HUDEP-2 (cell line): Measurements from ENCODE around the gene HSD17B7.
A peak's percentile ranks its signal among the peaks of the same experiment; 100 is the strongest.
"Not testable (repeated sequence)": the region's sequence is repeated elsewhere in the genome, so short reads cannot be mapped to it uniquely, and the experiment has no call there.

ENCODE experiments used
- DNase-seq, 76 experiments: peaks; one replicate each; lab custom pipeline; 2025; ENCODE audit not compliant: unreplicated experiment in 76 of 76; lab: John Stamatoyannopoulos, UW

HSD17B7 gene

GRCh38 chr1:162790303-162790984, at the start of gene HSD17B7:
TSS of gene HSD17B7 (plus strand) at chr1:162790702. CDS start at chr1:162790801, 99 bp downstream.
- peak in 73 of 76 experiments; percentile 4 to 79 (median 58) for DNase-seq

- no peak for DNase-seq
Measured at GRCh38 chr1:162740755-162741154, 49.7 kb upstream of the HSD17B7 start.

- DNase-seq = no peak
Measured at GRCh38 chr1:162741574-162741973, 48.9 kb upstream of the HSD17B7 start.

GRCh38 chr1:162746264-162746942, 44.1 kb upstream of the HSD17B7 start:
- DNase-seq = not testable (repeated sequence)

GRCh38 chr1:162753001-162753658, 37.4 kb upstream of the HSD17B7 start:
- no peak for DNase-seq

GRCh38 chr1:162753998-162754585, 36.4 kb upstream of the HSD17B7 start:
- DNase-seq = no peak

GRCh38 chr1:162755306-162755705, 35.2 kb upstream of the HSD17B7 start:
- no peak for DNase-seq

GRCh38 chr1:162756523-162756922, 34.0 kb upstream of the HSD17B7 start:
- no peak for DNase-seq

- DNase-seq = no peak
Measured at GRCh38 chr1:162757476-162757875, 33.0 kb upstream of the HSD17B7 start.

- DNase-seq = no peak
Measured at GRCh38 chr1:162765788-162766187, 24.7 kb upstream of the HSD17B7 start.

- no peak for DNase-seq
Measured at GRCh38 chr1:162772571-162773154, 17.8 kb upstream of the HSD17B7 start.

GRCh38 chr1:162774007-162774406, 16.5 kb upstream of the HSD17B7 start:
- no peak for DNase-seq

- DNase-seq = no peak
Measured at GRCh38 chr1:162779043-162779442, 11.5 kb upstream of the HSD17B7 start.

GRCh38 chr1:162782671-162783070, 7.8 kb upstream of the HSD17B7 start:
- DNase-seq = no peak

- DNase-seq = not testable (repeated sequence)
Measured at GRCh38 chr1:162784926-162785325, 5.6 kb upstream of the HSD17B7 start.

- not testable (repeated sequence) for DNase-seq
Measured at GRCh38 chr1:162788783-162789182, 1.7 kb upstream of the HSD17B7 start.

GRCh38 chr1:162790985-162791357, 469 bp downstream of the HSD17B7 start:
- peak in 1 of 76 experiments; percentile 9 for DNase-seq

GRCh38 chr1:162794284-162794683, 3.8 kb downstream of the HSD17B7 start:
- not testable (repeated sequence) for DNase-seq

GRCh38 chr1:162796617-162797279, 6.2 kb downstream of the HSD17B7 start:
- not testable (repeated sequence) for DNase-seq
